Measurements from ENCODE around the gene TAS2R60.
"Not testable (repeated sequence)": the region's sequence is repeated elsewhere in the genome, so short reads cannot be mapped to it uniquely, and the experiment has no call there.

The TAS2R60 gene

GRCh38 chr7:143479055-143479766 lies 36.0 kb downstream of the TAS2R60 start:
- DNase-seq, result no peak

- DNase-seq, result no peak
Observed at GRCh38 chr7:143480501-143480900, 37.2 kb downstream of the TAS2R60 start.

GRCh38 chr7:143484119-143484518 lies 40.9 kb downstream of the TAS2R60 start:
- DNase-seq, result no peak

- no peak for DNase-seq
Observed at GRCh38 chr7:143485094-143485493, 41.8 kb downstream of the TAS2R60 start.

- no peak for DNase-seq
Observed at GRCh38 chr7:143485500-143485899, 42.2 kb downstream of the TAS2R60 start.

- DNase-seq, result not testable (repeated sequence)
Observed at GRCh38 chr7:143486266-143486665, 43.0 kb downstream of the TAS2R60 start.

GRCh38 chr7:143487061-143487460 lies 43.8 kb downstream of the TAS2R60 start:
- no peak for DNase-seq

GRCh38 chr7:143487566-143487965 lies 44.3 kb downstream of the TAS2R60 start:
- no peak for DNase-seq

- no peak for DNase-seq
Observed at GRCh38 chr7:143490717-143491306, 47.6 kb downstream of the TAS2R60 start.

- DNase-seq, result no peak
Observed at GRCh38 chr7:143492043-143492471, 48.8 kb downstream of the TAS2R60 start.

GRCh38 chr7:143492799-143493739 lies 49.8 kb downstream of the TAS2R60 start:
- DNase-seq, result no peak

- DNase-seq, result no peak
Observed at GRCh38 chr7:143493751-143494150, 50.5 kb downstream of the TAS2R60 start.
